Thymus (tissue), 11 donors: ENCODE measurements around the gene RAPSN. TPM values are rescaled to one million over a fixed set of nuclear protein-coding genes. Genes with fewer than 3 reads are reported as not detected.
A peak's percentile ranks its signal among the peaks of the same experiment; 100 is the strongest.

Experiments
- DNase-seq, 9 donors: peaks; one replicate each; pipeline ENCODE4 v3.0.0-alpha.2; 2013; ENCODE audit warnings: low spot score in 9 of 9, low read depth in 6 of 9, missing footprints in 1 of 9
- H3K27ac ChIP-seq, 2 donors: one replicate each; pipeline ENCODE4 v1.5.1; 2013; ENCODE audit warnings: control low read depth in 1 of 2, low read depth in 1 of 2, low read length in 1 of 2, mild to moderate bottlenecking in 1 of 2, moderate library complexity in 1 of 2
- H3K27me3 ChIP-seq, 2 donors: one replicate each; pipeline ENCODE4 v1.5.1; 2013; ENCODE audit warnings: low read length in 1 of 2; ENCODE audit not compliant: control insufficient read depth in 2 of 2, insufficient read depth in 1 of 2
- H3K36me3 ChIP-seq, 2 donors: one replicate each; pipeline ENCODE4 v1.5.1; 2013; ENCODE audit warnings: low read length in 1 of 2, mild to moderate bottlenecking in 1 of 2, moderate library complexity in 1 of 2; ENCODE audit not compliant: control insufficient read depth in 2 of 2, insufficient read depth in 2 of 2
- H3K4me1 ChIP-seq, 2 donors: one replicate each; pipeline ENCODE4 v1.5.1; 2013; ENCODE audit warnings: low read length in 2 of 2; ENCODE audit not compliant: control insufficient read depth in 2 of 2, insufficient read depth in 2 of 2
- H3K4me3 ChIP-seq, 2 donors: one replicate each; pipeline ENCODE4 v1.5.1; 2013; ENCODE audit warnings: low read length in 2 of 2, control low read depth in 1 of 2, mild to moderate bottlenecking in 1 of 2
- H3K9me3 ChIP-seq, 2 donors: one replicate each; pipeline ENCODE4 v1.5.1; 2013; ENCODE audit warnings: low read length in 1 of 2, mild to moderate bottlenecking in 1 of 2; ENCODE audit not compliant: control insufficient read depth in 2 of 2, insufficient read depth in 1 of 2
- WGBS: extraction: QIAGEN DNeasy Blood & Tissue Kit; methylation state at CpG from one replicate; pipeline ENCODE4 v1.1.7; 2013; 5-methylcytosine and 5-hydroxymethylcytosine counted together
- polyA plus RNA-seq: library from polyadenylated mRNA; stranded (reverse); fragments of 200-250 nt; gene quantifications from one replicate; pipeline ENCODE4 v1.2.3, GENCODE V29; 2013
- total RNA-seq: library from RNA; stranded (reverse); fragments of 120-200 nt; gene quantifications from one replicate; pipeline ENCODE4 v1.2.4, GENCODE V29; 2013
- donor health status: healthy.

The RAPSN gene
- total and polyA plus RNA-seq, 2 donors: 0.42 to 0.66 TPM

GRCh38 chr11:47407746-47408590, 41.0 kb downstream of the RAPSN start, which contains the start of gene SLC39A13:
SLC39A13 (plus strand) TSS chr11:47408590; CDS start chr11:47410095, 1,505 bp downstream.
- peaks cover 11 to 12% of the 10 kb centered on the region in 2 donors for H3K36me3 ChIP-seq
- no peaks in the 10 kb centered on the region for H3K9me3 ChIP-seq
- peak within 1 kb of the TSS; percentile 81 to 90 for H3K27ac ChIP-seq
- 1% methylated on average over 70 of the region's 70 CpGs for WGBS
- H3K4me1 ChIP-seq: peaks cover 11 to 20% of the 10 kb centered on the region in 2 donors
- H3K4me3 ChIP-seq: peak within 1 kb of the TSS; percentile 74 to 82
- no peaks in the 10 kb centered on the region for H3K27me3 ChIP-seq
- peak in 8 of 9 donors; percentile 64 to 93 (median 82) for DNase-seq

GRCh38 chr11:47406896-47407745, 41.8 kb downstream of the RAPSN start:
- Histone ChIP-seq H3K36me3 (peaks cover 10 to 11% of the 10 kb centered on the region in 2 donors), H3K4me3 (peak overlapping the region; percentile 60 to 82), H3K27ac (peak overlapping the region; percentile 81 to 90), H3K9me3 (no peaks in the 10 kb centered on the region), H3K27me3 (no peaks in the 10 kb centered on the region), H3K4me1 (peaks cover 11 to 20% of the 10 kb centered on the region in 2 donors)
- DNase-seq: no peak
- WGBS: 77% methylated on average over 12 of the region's 12 CpGs

DNA sequence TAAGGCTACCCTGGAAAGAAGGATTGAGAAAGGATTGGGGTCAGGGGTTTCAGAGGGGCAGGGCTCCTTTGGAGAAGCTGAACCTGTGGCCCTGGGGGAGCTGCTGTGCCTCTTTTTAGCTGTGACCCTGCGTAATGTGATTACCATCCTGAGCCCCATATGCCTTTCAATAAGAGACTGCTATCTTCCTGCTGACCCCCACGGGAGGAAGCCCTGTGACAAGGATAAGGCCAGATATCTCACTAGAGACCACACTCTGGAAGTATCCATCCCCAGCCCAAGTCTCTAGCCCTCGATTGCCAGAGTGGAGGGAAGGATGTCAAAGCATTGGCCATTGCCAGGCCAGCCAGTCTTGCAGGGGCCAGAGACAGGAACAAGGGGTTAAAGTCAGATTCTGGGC, 45.4 kb downstream of the RAPSN start:
- DNase-seq: no peak
- H3K27me3 ChIP-seq: no peaks in the 10 kb centered on the region
- H3K4me1 ChIP-seq: peaks cover 17 to 28% of the 10 kb centered on the region in 2 donors
- no peak overlapping the region for H3K27ac ChIP-seq
- no peaks in the 10 kb centered on the region for H3K36me3 ChIP-seq
- WGBS: 91% methylated on average over 3 of the region's 3 CpGs
- H3K9me3 ChIP-seq: no peaks in the 10 kb centered on the region
- no peak overlapping the region for H3K4me3 ChIP-seq

GRCh38 chr11:47403135-47403534, 45.8 kb downstream of the RAPSN start:
- no peak for DNase-seq
- Histone ChIP-seq H3K9me3 (no peaks in the 10 kb centered on the region), H3K27me3 (no peaks in the 10 kb centered on the region), H3K27ac (no peak overlapping the region), H3K36me3 (no peaks in the 10 kb centered on the region), H3K4me3 (no peak overlapping the region), H3K4me1 (peaks cover 17 to 28% of the 10 kb centered on the region in 2 donors)
- WGBS: 91% methylated on average over 4 of the region's 4 CpGs

DNA sequence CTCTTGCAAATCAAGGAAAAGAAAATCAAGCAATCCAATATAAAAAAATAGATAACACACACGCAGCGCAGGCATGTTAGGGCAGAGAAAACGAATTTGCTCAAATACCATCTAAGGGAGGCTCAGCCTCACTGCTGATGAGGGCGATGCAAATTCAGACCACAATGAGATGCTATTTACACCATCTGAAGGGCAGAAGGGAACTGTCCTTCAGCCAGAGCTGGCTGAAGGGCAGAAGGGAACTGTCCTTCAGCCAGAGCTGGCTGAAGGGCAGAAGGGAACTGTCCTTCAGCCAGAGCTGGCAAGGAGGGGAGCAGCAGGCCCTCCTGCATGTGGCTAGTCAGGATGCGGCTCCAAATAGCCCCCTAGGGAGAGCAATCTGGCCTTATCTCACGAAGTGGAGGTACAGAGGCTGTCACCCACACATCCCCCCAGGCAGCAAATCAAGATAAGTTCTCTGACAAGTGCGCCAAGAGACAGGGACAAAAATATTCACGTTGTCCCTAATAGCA, 48.1 kb downstream of the RAPSN start:
- Histone ChIP-seq H3K27me3 (no peaks in the 10 kb centered on the region), H3K4me1 (peaks cover 12 to 19% of the 10 kb centered on the region in 2 donors), H3K9me3 (no peaks in the 10 kb centered on the region), H3K27ac (peak overlapping the region; percentile 89 to 90), H3K36me3 (no peaks in the 10 kb centered on the region), H3K4me3 (peak overlapping the region in 1 of 2 donors; percentile 59)
- WGBS: 46% methylated on average over 8 of the region's 8 CpGs
- DNase-seq: no peak

GRCh38 chr11:47399860-47400767, 48.8 kb downstream of the RAPSN start:
- peak overlapping the region; percentile 89 to 90 for H3K27ac ChIP-seq
- H3K4me3 ChIP-seq: peak overlapping the region; percentile 59 to 61
- no peaks in the 10 kb centered on the region for H3K9me3 ChIP-seq
- DNase-seq: peak in 5 of 9 donors; percentile 33 to 70 (median 39)
- H3K36me3 ChIP-seq: no peaks in the 10 kb centered on the region
- 7% methylated on average over 46 of the region's 47 CpGs for WGBS
- H3K4me1 ChIP-seq: peaks cover 15 to 26% of the 10 kb centered on the region in 2 donors
- H3K27me3 ChIP-seq: no peaks in the 10 kb centered on the region

DNA sequence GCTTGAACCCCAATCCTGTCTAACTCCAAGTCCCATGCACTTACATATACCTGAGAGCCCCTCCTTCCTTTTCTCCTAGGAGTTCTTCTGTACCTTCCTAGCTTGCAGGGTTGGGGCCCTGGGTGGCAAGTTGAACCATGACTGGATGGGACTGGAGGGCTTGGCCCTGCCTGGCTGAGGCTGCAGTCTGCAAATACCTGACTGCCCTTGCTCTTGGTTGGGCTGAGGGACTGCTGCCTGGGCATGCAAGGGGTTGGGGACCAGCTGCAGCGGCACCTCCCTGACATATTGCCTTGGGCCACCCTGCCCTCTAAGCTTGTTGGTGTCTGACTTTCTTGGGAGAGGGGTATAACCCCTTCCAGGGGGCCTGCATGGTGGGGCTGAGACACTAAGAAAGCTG, 50.4 kb downstream of the RAPSN start:
- WGBS: 97% methylated on average over 1 of the region's 1 CpG
- no peaks in the 10 kb centered on the region for H3K36me3 ChIP-seq
- H3K4me1 ChIP-seq: peaks cover 25 to 42% of the 10 kb centered on the region in 2 donors
- H3K27ac ChIP-seq: no peak overlapping the region
- no peak for DNase-seq
- H3K9me3 ChIP-seq: no peaks in the 10 kb centered on the region
- no peak overlapping the region for H3K4me3 ChIP-seq
- no peaks in the 10 kb centered on the region for H3K27me3 ChIP-seq

DNA sequence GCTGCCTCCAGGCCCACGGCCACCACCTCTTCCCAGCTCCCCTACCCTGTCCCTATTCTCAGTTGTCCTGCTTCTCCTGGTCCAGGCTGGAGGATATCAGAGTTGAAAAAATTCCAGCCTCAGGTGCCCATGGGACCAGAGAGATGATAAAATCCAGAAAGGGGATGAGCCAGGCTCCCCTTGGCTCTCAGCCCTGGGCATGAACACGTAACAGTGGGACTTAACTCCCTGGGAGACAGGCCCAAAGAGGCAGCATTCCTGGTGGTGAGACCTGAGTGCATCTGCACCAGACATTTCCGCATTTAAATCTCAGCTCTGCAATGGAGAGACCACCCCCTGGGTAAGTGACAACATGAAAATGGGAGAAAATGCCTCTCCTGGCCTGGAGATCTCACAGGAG, 50.9 kb downstream of the RAPSN start:
- no peaks in the 10 kb centered on the region for H3K27me3 ChIP-seq
- no peaks in the 10 kb centered on the region for H3K9me3 ChIP-seq
- DNase-seq: no peak
- 95% methylated on average over 3 of the region's 3 CpGs for WGBS
- H3K27ac ChIP-seq: no peak overlapping the region
- no peak overlapping the region for H3K4me3 ChIP-seq
- H3K36me3 ChIP-seq: no peaks in the 10 kb centered on the region
- peaks cover 25 to 47% of the 10 kb centered on the region in 2 donors for H3K4me1 ChIP-seq
